ENCODE results near the gene AGBL5.

The AGBL5 gene

DNA sequence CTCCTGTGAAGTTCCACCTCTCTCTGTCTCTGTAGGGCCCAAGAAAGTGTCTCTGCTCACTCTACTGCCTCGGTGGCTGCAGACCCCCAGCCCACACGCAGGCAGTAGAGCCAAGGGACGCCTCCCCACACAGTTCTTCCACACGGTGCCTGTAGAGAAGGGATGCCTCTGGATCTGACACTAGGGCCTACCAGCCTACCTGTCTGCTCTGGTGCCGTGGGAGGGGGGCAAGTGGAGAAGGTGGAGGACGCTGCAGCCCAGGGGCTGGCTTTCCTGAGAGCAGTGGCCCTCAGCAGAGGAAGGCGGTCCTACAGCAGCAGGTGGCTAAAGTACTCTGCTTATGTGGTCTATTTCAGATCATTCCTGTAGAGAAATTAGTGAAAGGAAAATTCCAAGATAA is 27.7 kb upstream of the AGBL5 start:
- TF ChIP-seq, protein P1, sequence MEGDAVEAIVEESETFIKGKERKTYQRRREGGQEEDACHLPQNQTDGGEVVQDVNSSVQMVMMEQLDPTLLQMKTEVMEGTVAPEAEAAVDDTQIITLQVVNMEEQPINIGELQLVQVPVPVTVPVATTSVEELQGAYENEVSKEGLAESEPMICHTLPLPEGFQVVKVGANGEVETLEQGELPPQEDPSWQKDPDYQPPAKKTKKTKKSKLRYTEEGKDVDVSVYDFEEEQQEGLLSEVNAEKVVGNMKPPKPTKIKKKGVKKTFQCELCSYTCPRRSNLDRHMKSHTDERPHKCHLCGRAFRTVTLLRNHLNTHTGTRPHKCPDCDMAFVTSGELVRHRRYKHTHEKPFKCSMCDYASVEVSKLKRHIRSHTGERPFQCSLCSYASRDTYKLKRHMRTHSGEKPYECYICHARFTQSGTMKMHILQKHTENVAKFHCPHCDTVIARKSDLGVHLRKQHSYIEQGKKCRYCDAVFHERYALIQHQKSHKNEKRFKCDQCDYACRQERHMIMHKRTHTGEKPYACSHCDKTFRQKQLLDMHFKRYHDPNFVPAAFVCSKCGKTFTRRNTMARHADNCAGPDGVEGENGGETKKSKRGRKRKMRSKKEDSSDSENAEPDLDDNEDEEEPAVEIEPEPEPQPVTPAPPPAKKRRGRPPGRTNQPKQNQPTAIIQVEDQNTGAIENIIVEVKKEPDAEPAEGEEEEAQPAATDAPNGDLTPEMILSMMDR (conservative IDR thresholded peaks at IDR 0.05; ENCODE audit: low read length) = no peak
- DNase-seq (ENCODE audit: low read depth) = no peak
- H3K4me3 ChIP-seq (ENCODE audit: low read length) = no peak overlapping the region

DNA sequence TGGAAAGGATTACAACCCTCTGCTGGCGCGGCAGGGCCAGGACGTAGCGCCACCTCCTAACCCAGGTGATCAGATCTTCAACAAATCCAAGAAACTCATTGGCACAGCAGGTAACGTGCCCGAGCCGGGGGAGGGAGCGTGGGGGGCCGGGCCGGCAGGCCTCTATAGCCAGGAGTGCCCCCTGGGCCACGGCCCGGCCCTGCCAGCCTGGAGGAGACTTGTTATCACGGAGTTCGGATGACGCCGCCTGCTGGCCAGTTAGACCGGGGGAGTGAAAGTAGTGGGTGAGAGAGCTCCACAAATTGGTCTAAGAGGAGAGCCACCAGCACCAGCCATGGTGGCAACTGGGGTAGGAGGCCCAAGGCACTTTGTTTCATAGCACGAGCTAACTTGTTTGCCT is 27.3 kb upstream of the AGBL5 start:
- TF ChIP-seq, protein P1 (conservative IDR thresholded peaks at IDR 0.05; ENCODE audit: low read length) = 0 out of 2 replicates have a peak, but pooled peaks have one; percentile 9
- DNase-seq (ENCODE audit: low read depth) = no peak
- H3K4me3 ChIP-seq (ENCODE audit: low read length) = no peak overlapping the region

DNA sequence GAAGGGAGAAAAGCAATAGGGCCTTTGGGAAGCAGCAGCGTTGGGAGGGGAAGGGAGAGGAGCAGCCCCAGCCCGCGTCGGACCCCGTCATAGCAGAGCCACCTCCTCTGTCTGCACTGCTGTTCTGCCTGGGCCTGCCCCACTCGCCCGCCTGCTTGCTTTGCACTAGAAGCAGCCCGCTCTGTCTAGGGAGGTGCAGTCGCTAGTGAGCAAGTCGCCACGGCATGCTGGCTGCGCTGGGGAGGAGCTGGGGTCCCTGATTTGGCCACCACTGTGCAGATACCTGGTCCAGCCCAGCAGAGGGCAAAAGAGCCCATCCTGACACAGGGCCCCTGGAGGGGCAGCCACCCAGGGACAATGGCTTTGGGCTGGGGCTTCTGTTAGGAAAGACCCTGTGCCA is 26.7 kb upstream of the AGBL5 start:
- TF ChIP-seq, protein P1 (conservative IDR thresholded peaks at IDR 0.05; ENCODE audit: low read length) = no peak; the same call in 1 of the 2 replicates
- no peak overlapping the region for H3K4me3 ChIP-seq (ENCODE audit: low read length)
- no peak for DNase-seq (ENCODE audit: low read depth)

DNA sequence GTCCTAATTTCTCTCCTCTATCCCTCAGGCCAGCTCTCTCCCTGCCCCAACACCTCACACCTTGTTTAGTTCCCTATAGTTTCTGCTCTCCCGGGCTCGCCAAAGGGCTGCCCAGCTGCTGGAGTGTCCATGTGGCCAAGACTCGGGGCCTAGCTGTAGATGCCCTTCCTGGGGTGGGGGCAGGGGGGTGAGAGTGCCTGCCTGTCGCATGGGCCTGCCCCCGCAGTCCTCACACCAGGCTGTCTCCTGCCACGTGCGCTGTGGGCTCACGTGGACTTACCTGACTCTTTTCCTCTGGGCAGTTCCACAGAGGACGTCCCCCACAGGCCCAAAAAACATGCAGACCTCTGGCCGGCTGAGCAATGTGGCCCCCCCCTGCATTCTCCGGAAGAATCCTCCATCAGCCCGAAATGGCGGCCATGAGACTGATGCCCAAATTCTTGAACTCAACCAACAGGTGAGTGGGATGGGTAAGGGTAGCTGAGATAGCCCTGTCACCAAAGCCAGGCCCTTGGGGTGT is 26.1 kb upstream of the AGBL5 start:
- no peak overlapping the region for H3K4me3 ChIP-seq (ENCODE audit: low read length)
- TF ChIP-seq, protein P1 (conservative IDR thresholded peaks at IDR 0.05; ENCODE audit: low read length) = no peak
- no peak for DNase-seq (ENCODE audit: low read depth)

DNA sequence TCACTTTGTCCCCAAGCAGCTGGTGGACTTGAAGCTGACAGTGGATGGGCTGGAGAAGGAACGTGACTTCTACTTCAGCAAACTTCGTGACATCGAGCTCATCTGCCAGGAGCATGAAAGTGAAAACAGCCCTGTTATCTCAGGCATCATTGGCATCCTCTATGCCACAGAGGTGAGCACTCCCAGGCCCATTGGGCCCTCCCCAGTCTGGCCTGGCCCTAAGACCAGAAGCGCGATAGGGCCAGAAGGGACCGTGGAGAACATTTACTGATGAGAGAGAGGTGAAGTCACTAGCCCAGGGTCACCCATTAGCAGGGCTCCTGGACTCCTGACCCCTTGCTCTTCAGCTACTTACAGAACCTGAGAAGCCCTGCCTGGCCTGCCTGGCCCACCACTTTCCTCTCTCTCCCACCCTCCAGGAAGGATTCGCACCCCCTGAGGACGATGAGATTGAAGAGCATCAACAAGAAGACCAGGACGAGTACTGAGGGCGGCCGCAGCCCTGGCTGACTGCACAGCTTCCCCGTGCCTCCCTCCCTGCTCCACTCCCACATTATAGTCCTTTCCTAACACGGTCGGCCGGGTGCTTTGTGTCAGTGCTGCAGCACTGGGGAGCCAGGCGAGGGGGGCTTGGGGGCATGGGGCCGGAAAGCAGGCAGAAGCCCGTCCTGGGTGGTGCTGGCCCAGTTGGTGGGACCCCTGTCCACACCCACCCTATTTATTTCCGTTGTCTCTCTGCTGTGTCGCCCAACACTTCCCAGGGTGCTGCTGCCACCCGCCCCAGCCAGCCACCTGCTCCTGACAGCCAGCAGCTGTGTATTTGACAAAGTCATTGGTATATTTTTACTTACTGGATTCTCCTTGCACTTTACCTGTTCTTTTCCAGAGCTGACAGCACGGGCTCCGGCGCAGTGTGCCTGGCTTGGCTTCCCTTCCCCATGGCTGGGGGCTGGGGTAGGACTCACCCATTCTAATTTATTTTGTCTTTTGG is 25.3 kb upstream of the AGBL5 start:
- DNase-seq (ENCODE audit: low read depth) = no peak
- H3K4me3 ChIP-seq (ENCODE audit: low read length) = no peak overlapping the region
- TF ChIP-seq, protein P1 (conservative IDR thresholded peaks at IDR 0.05; ENCODE audit: low read length) = no peak

DNA sequence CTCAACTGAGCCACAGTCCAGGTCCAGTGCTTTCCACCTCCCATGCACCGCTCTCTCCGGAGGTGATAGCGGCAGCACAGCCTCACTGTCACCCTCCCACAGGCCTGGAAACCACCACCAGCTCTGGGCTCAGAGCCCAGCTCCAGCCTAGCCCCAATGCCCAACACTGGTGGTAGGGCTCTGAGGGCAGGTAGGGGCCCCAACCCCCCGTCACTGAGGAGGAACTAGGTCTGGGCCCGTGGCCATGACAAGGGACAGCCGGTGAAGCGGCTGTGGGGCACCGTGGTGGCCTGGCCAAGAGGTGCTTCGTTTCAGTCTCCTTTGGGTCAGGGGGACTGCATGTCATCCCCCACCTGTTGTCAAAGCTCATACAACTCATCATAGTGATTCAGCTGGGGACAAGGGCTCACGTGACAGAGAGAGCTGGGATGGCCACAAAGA is 24.2 kb upstream of the AGBL5 start:
- DNase-seq (ENCODE audit: low read depth) = no peak
- no peak overlapping the region for H3K4me3 ChIP-seq (ENCODE audit: low read length)
- TF ChIP-seq, protein P1 (conservative IDR thresholded peaks at IDR 0.05; ENCODE audit: low read length) = no peak

DNA sequence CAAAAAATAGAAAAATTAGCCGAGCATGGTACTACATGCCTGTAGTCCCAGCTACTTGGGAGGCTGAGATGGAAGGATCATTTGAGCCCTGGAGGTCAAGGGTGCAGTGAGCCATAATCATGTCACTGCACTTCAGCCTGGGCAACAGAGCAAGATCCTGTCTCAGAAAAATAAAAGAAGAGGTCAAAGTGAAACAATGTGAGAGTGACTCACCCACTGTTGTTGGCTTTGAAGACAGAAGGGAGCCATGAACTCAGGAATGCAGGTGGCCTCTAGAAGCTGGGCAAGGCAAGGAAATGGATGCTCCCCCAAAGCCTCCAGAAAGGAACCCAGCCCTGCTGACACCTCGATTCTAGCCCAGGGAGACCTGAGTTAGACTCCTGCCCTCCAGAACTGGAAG is 22.4 kb upstream of the AGBL5 start:
- DNase-seq (ENCODE audit: low read depth) = no peak
- no peak overlapping the region for H3K4me3 ChIP-seq (ENCODE audit: low read length)
- TF ChIP-seq, protein P1 (conservative IDR thresholded peaks at IDR 0.05; ENCODE audit: low read length) = no peak
